Peyer's patch (tissue), 4 donors: ENCODE data around the gene SUCNR1. TPM values are rescaled to one million over a fixed set of nuclear protein-coding genes. Genes with fewer than 3 reads are reported as not detected.
"Not testable (repeated sequence)": the region's sequence is repeated elsewhere in the genome, so short reads cannot be mapped to it uniquely, and the experiment has no call there.

Source experiments
- DNase-seq, 3 donors: peaks; one replicate each; pipeline ENCODE4 v3.0.0-alpha.2; 2017 to 2019
- H3K27ac ChIP-seq, 4 donors: fragments of 200-600 bp; sonication (generic); one replicate each; pipeline ENCODE4 v1.5.1; 2016 to 2019
- H3K27me3 ChIP-seq, 2 donors: fragments of 200-600 bp; sonication (generic); one replicate each; pipeline ENCODE4 v1.5.1; 2019
- H3K36me3 ChIP-seq, 3 donors: fragments of 200-600 bp; sonication (generic); one replicate each; pipeline ENCODE4 v1.5.1; 2016 to 2019
- H3K4me1 ChIP-seq, 4 donors: fragments of 200-600 bp; sonication (generic); one replicate each; pipeline ENCODE4 v1.5.1; 2016 to 2019
- H3K4me3 ChIP-seq, 4 donors: fragments of 200-600 bp; sonication (generic); 1 replicate in 3 of 4; 2 replicates in 1 of 4; pipeline ENCODE4 v1.5.1; 2016 to 2019; ENCODE audit warnings: mild to moderate bottlenecking in 1 of 4
- H3K9me3 ChIP-seq, 4 donors: fragments of 200-600 bp; sonication (generic); one replicate each; pipeline ENCODE4 v1.5.1; 2016 to 2019; ENCODE audit warnings: mild to moderate bottlenecking in 1 of 4
- CTCF ChIP-seq, 6 experiments: fragments of 450-650 bp in 4 of 6; fragments of 200-600 bp in 2 of 6; sonication (generic) in 1 of 6; IDR thresholded peaks; one replicate each; pipeline ENCODE4 v1.5.1; 2017 to 2019; ENCODE audit warnings: antibody characterized with exemption in 6 of 6, mild to moderate bottlenecking in 3 of 6, moderate library complexity in 1 of 6
- POLR2A ChIP-seq, 2 donors: fragments of 450-650 bp; IDR thresholded peaks; one replicate each; pipeline ENCODE4 v1.5.1; 2017; ENCODE audit warnings: antibody characterized with exemption in 2 of 2, mild to moderate bottlenecking in 2 of 2, moderate library complexity in 2 of 2
- total RNA-seq, 4 donors: library from RNA; depleted of rRNA; stranded (reverse); fragments of >200 nt; gene quantifications; one replicate each; pipeline ENCODE4 v1.1.0, GENCODE V29; 2016

Gene SUCNR1
- total RNA-seq, 4 donors from 2014 or later = 0.35 to 1.3 (median 0.57) TPM; not detected in 1

GRCh38 chr3:151864423-151865101 lies 8.9 kb upstream of the SUCNR1 start:
- Histone ChIP-seq H3K27me3 (no peaks in the 10 kb centered on the region), H3K4me1 (no peaks in the 10 kb centered on the region), H3K4me3 (no peak overlapping the region), H3K27ac (no peak overlapping the region), H3K36me3 (no peaks in the 10 kb centered on the region), H3K9me3 (no peaks in the 10 kb centered on the region)
- no peak for TF ChIP-seq CTCF (IDR thresholded peaks at IDR 0.05)
- TF ChIP-seq POLR2A (IDR thresholded peaks at IDR 0.05) = no peak
- no peak for DNase-seq

GRCh38 chr3:151866711-151867410 lies 6.6 kb upstream of the SUCNR1 start:
- Histone ChIP-seq H3K4me1 (no peaks in the 10 kb centered on the region), H3K27ac (no peak overlapping the region), H3K36me3 (no peaks in the 10 kb centered on the region), H3K4me3 (no peak overlapping the region), H3K9me3 (no peaks in the 10 kb centered on the region), H3K27me3 (no peaks in the 10 kb centered on the region)
- TF ChIP-seq POLR2A (IDR thresholded peaks at IDR 0.05) = no peak
- no peak for TF ChIP-seq CTCF (IDR thresholded peaks at IDR 0.05)
- DNase-seq = no peak

- no peak for TF ChIP-seq POLR2A (IDR thresholded peaks at IDR 0.05)
- Histone ChIP-seq H3K4me3 (no peak overlapping the region), H3K27me3 (no peaks in the 10 kb centered on the region), H3K4me1 (no peaks in the 10 kb centered on the region), H3K27ac (no peak overlapping the region), H3K9me3 (no peaks in the 10 kb centered on the region), H3K36me3 (no peaks in the 10 kb centered on the region)
- no peak for DNase-seq
These were observed 5.8 kb upstream of the SUCNR1 start for GRCh38 chr3:151867666-151868065.

GRCh38 chr3:151869181-151869580 lies 4.3 kb upstream of the SUCNR1 start:
- Histone ChIP-seq H3K36me3 (no peaks in the 10 kb centered on the region), H3K27me3 (no peaks in the 10 kb centered on the region), H3K27ac (no peak overlapping the region), H3K9me3 (no peaks in the 10 kb centered on the region), H3K4me1 (no peaks in the 10 kb centered on the region), H3K4me3 (no peak overlapping the region)
- TF ChIP-seq POLR2A (IDR thresholded peaks at IDR 0.05) (no peak), CTCF (IDR thresholded peaks at IDR 0.05) (no peak)
- DNase-seq = no peak

GRCh38 chr3:151871639-151872468 lies 1.6 kb upstream of the SUCNR1 start:
- H3K27me3 ChIP-seq = no peaks in the 10 kb centered on the region
- TF ChIP-seq CTCF (IDR thresholded peaks at IDR 0.05) (no peak), POLR2A (IDR thresholded peaks at IDR 0.05) (no peak)
- H3K9me3 ChIP-seq = no peaks in the 10 kb centered on the region
- no peaks in the 10 kb centered on the region for H3K4me1 ChIP-seq
- no peak overlapping the region for H3K4me3 ChIP-seq
- DNase-seq = no peak
- peak overlapping the region in 1 of 4 donors; percentile 11 for H3K27ac ChIP-seq
- no peaks in the 10 kb centered on the region for H3K36me3 ChIP-seq

GRCh38 chr3:151874079-151874478 lies 636 bp downstream of the SUCNR1 start:
- not testable (repeated sequence) for DNase-seq, H3K4me3 ChIP-seq, H3K9me3 ChIP-seq, H3K27me3 ChIP-seq, H3K36me3 ChIP-seq, H3K27ac ChIP-seq, H3K4me1 ChIP-seq
